Measurements from ENCODE around the gene SPATS2.

The SPATS2 gene

DNA sequence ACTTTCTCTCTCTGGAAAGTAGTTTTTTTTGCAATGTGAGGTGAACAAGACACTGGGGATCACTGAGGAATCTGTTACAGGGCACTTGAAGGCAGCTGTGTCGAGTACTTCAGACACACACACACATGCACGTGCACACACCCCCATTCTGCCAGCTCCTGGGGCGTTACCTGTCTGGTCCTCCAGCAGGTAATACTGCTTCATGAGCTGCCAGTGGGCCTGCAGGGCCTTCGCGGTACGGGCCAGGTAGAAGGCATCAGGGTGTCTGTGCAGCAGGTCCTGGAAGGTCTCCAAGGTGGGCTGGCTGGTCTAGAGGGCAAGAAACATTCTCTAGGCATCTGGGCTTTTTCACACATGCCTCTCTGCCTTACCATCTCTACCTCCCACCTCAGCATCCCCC is 195.6 kb downstream of the SPATS2 start:
- H3K36me3 ChIP-seq: peaks cover 66 to 86% (median 67%) of the 10 kb centered on the region in 3 donors
- peaks cover 0 to 18% (median 17%) of the 10 kb centered on the region in 4 donors for H3K4me1 ChIP-seq
- no peak for DNase-seq
- H3K9me3 ChIP-seq: no peaks in the 10 kb centered on the region
- intact Hi-C loops (cut with DNase I; ENCODE audit: low total_unique reads): no loop called here
- TF ChIP-seq, protein P1, sequence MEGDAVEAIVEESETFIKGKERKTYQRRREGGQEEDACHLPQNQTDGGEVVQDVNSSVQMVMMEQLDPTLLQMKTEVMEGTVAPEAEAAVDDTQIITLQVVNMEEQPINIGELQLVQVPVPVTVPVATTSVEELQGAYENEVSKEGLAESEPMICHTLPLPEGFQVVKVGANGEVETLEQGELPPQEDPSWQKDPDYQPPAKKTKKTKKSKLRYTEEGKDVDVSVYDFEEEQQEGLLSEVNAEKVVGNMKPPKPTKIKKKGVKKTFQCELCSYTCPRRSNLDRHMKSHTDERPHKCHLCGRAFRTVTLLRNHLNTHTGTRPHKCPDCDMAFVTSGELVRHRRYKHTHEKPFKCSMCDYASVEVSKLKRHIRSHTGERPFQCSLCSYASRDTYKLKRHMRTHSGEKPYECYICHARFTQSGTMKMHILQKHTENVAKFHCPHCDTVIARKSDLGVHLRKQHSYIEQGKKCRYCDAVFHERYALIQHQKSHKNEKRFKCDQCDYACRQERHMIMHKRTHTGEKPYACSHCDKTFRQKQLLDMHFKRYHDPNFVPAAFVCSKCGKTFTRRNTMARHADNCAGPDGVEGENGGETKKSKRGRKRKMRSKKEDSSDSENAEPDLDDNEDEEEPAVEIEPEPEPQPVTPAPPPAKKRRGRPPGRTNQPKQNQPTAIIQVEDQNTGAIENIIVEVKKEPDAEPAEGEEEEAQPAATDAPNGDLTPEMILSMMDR (IDR thresholded peaks at IDR 0.05): no peak
- no peaks in the 10 kb centered on the region for H3K27me3 ChIP-seq
- H3K4me3 ChIP-seq: no peak overlapping the region
- no peak overlapping the region for H3K27ac ChIP-seq

DNA sequence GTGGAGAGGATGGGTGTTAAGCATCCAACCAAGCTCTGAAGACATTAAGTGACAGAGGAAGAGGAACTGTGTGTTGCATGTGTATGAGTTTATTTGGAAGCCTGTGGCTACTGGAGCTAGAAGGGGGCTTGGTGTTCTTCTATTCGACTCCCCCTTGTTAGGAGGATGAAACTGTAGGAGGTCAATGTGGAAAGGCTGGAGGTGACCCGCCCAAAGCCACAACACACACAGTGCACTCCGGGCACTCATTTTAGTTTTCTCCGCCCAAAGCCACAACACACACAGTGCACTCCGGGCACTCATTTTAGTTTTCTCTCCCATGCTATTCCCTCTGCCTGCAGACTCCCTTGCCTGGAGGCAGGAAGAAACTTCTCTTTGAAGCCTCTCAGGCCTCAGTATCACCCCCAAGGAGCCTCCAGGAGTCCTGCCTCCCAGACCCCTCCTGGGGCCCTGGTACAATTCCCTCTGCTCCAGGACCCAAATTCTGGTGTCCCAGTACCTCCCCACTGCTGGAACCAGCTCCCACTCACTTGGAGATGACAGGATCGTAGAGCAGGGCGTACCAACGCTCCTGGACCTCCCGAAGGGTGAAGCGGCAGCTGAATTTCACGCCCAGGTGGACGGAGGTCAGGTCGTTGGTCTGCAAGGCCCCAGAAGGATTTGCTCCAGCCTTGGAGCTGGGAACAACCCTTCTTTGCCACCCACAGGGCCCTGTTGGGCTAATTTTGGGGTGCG is 196.9 kb downstream of the SPATS2 start:
- Histone ChIP-seq H3K27me3 (no peaks in the 10 kb centered on the region), H3K27ac (no peak overlapping the region), H3K4me3 (no peak overlapping the region), H3K9me3 (no peaks in the 10 kb centered on the region), H3K4me1 (peaks cover 0 to 24% (median 20%) of the 10 kb centered on the region in 4 donors), H3K36me3 (peaks cover 54 to 74% (median 56%) of the 10 kb centered on the region in 3 donors)
- intact Hi-C loops (cut with DNase I; ENCODE audit: low total_unique reads): no loop called here
- TF ChIP-seq, protein P1 (IDR thresholded peaks at IDR 0.05): no peak
- no peak for DNase-seq

DNA sequence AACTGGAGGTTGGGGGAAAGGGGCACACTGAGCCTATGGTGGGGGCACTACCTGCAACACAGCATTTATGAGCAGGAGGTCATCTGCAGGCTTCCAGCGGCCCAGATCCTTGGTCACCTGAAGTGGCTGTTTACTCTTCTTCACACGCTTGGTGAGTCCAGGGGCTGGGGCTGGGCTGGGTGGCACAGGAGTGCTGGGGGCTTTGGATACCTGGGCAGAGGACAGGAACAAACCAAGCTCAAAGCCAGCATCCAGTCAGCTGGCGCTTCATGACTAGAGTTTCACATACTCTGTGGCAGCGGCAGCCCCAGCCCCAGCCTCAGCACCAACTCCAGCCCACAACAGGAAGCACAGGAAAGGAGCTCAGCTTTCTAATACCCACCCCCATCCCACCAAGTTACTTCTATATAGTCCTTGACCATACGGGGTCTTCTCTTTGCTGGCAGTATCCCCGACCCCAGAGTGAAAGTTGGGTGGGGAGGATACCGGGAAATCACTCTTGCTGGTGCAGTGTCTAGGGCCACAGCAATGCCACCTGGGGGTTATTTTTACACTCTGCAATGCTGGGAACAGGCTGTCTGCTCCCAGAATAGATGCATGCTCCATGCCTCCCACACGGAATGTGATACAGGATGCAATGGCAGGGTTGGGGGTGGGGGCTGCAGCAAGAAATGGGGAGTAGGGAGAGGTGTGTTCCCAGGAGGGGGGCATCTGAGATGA is 197.6 kb downstream of the SPATS2 start:
- TF ChIP-seq, protein P1 (IDR thresholded peaks at IDR 0.05): no peak
- Histone ChIP-seq H3K4me3 (no peak overlapping the region), H3K4me1 (peaks cover 0 to 31% (median 24%) of the 10 kb centered on the region in 4 donors), H3K9me3 (no peaks in the 10 kb centered on the region), H3K27me3 (no peaks in the 10 kb centered on the region), H3K27ac (no peak overlapping the region), H3K36me3 (peaks cover 47 to 66% (median 49%) of the 10 kb centered on the region in 3 donors)
- no peak for DNase-seq
- intact Hi-C loops (cut with DNase I; ENCODE audit: low total_unique reads): no loop called here

DNA sequence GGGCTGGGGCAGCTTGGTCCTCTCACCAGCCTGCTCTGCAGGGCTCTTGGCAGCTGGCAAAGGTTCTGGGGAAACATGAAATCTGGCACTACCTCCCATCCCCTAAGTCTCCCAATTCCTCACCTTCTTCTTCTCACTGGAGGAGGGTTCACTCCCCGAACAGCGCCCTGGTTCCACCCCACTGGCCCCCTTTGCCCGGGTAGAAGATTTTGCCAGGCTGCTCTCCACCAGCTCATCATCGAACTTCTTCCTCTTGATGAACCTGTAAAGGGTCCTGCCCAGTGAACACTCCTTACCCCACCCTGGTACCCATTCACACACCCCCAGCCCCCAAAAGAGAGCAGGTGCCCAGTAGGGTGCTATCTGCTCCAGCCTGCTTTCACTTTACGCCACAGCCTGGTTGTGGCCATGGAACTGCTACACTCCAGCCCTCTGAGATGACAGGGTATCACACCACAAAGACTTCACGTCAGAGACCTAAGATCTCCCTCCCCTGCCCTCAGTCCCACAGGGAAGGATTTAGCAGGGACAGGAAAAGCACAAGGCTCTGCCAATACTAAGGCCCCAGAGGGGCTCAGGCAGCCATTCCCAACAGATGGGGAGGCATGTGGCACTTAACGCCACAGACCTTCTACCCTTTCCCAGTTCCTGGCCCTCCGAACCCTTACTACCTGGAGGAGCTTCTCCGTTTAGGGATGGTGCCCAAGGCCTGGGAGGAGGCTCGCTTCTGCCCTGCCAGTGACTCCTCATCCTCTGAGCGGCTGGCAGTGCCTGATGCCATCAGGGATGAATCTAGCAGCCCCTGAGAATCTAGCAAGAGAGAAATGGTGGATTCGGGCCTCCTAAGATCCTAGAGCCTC is 198.4 kb downstream of the SPATS2 start:
- DNase-seq: peak in 1 of 2 donors; percentile 32
- TF ChIP-seq, protein P1 (IDR thresholded peaks at IDR 0.05): no peak
- intact Hi-C loops (cut with DNase I; ENCODE audit: low total_unique reads): no loop called here
- Histone ChIP-seq H3K9me3 (no peaks in the 10 kb centered on the region), H3K27me3 (no peaks in the 10 kb centered on the region), H3K4me3 (no peak overlapping the region), H3K36me3 (peaks cover 39 to 58% (median 41%) of the 10 kb centered on the region in 3 donors), H3K27ac (no peak overlapping the region), H3K4me1 (peaks cover 0 to 39% (median 27%) of the 10 kb centered on the region in 4 donors)

DNA sequence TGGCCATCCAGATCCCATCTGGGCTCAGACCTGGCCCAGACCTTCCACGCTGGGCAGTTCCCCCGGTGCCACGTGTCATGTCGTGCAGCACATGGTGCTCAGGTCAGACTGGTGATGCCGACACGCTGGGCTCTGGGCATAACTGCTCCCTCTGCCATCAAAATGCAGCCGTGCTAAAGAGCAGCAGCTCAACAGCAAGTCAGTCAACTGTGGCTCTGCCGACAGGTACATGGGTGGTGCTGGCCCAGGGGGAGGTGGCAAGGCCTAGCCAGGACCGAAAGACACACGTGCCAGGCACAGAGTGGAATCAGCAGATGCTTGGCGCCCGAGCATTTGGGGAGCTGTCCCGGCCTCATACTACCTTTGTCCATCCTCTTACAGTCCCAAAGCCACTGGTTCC is 199.1 kb downstream of the SPATS2 start:
- Histone ChIP-seq H3K4me3 (no peak overlapping the region), H3K27me3 (no peaks in the 10 kb centered on the region), H3K4me1 (peaks cover 0 to 42% (median 30%) of the 10 kb centered on the region in 4 donors), H3K9me3 (no peaks in the 10 kb centered on the region), H3K36me3 (peaks cover 34 to 51% (median 38%) of the 10 kb centered on the region in 3 donors), H3K27ac (no peak overlapping the region)
- intact Hi-C loops (cut with DNase I; ENCODE audit: low total_unique reads): no loop called here
- TF ChIP-seq, protein P1 (IDR thresholded peaks at IDR 0.05): no peak
- DNase-seq: peak in 1 of 2 donors; percentile 45
